ENCODE measurements around the gene CWC25. TPM values are rescaled to one million over a fixed set of nuclear protein-coding genes. Genes with fewer than 3 reads are reported as not detected.

The CWC25 gene
- total RNA-seq, 1 experiment from 2014 or later, result 14.1 TPM

GRCh38 chr17:38797828-38798227, 27.3 kb downstream of the CWC25 start:
- ChIA-PET CTCF (no interaction called here), POLR2A (ENCODE audit: low non-redundant PET) (no interaction called here)
- DNase-seq (ENCODE audit: low spot score), result no peak
- no TSS peak for BruUV-seq (replicated peaks)
- H3K4me1 ChIP-seq (ENCODE audit: insufficient read depth, low read length, poor library complexity, severe bottlenecking), result no peaks in the 10 kb centered on the region
- no peak overlapping the region for H3K27ac ChIP-seq (ENCODE audit: low read depth, low read length, poor library complexity, severe bottlenecking)
- H3K4me3 ChIP-seq (ENCODE audit: low read depth, low read length, poor library complexity, severe bottlenecking), result peak overlapping the region; percentile 69
- no peaks in the 10 kb centered on the region for H3K9me3 ChIP-seq (ENCODE audit: low read depth, low read length, poor library complexity, severe bottlenecking)
- H3K27me3 ChIP-seq (replicated peaks; ENCODE audit: insufficient read depth, low read depth, low read length, poor library complexity), result no peaks in the 10 kb centered on the region
- intact Hi-C loops (cut with micrococcal nuclease; ENCODE audit: unreplicated experiment), result no loop called here
- no peaks in the 10 kb centered on the region for H3K36me3 ChIP-seq (ENCODE audit: insufficient read depth, low read length, poor library complexity, severe bottlenecking)
- no peak for TF ChIP-seq EZH2 (IDR thresholded peaks at IDR 0.05; ENCODE audit: borderline replicate concordance, low read depth, low read length, poor library complexity, severe bottlenecking)
- no peak for TF ChIP-seq CTCF (conservative IDR thresholded peaks at IDR 0.05; ENCODE audit: low read depth, low read length)

- no peaks in the 10 kb centered on the region for H3K36me3 ChIP-seq (ENCODE audit: insufficient read depth, low read length, poor library complexity, severe bottlenecking)
- no peaks in the 10 kb centered on the region for H3K9me3 ChIP-seq (ENCODE audit: low read depth, low read length, poor library complexity, severe bottlenecking)
- BruUV-seq (replicated peaks), result no TSS peak
- TF ChIP-seq EZH2 (IDR thresholded peaks at IDR 0.05; ENCODE audit: borderline replicate concordance, low read depth, low read length, poor library complexity, severe bottlenecking) (no peak), CTCF (conservative IDR thresholded peaks at IDR 0.05; ENCODE audit: low read depth, low read length) (no peak)
- no peak overlapping the region for H3K4me3 ChIP-seq (ENCODE audit: low read depth, low read length, poor library complexity, severe bottlenecking)
- intact Hi-C loops (cut with micrococcal nuclease; ENCODE audit: unreplicated experiment), result no loop called here
- POLR2A ChIA-PET (ENCODE audit: low non-redundant PET), result no interaction called here
- CTCF ChIA-PET, result no interaction called here
- H3K27ac ChIP-seq (ENCODE audit: low read depth, low read length, poor library complexity, severe bottlenecking), result no peak overlapping the region
- no peak for DNase-seq (ENCODE audit: low spot score)
- no peaks in the 10 kb centered on the region for H3K27me3 ChIP-seq (replicated peaks; ENCODE audit: insufficient read depth, low read depth, low read length, poor library complexity)
- H3K4me1 ChIP-seq (ENCODE audit: insufficient read depth, low read length, poor library complexity, severe bottlenecking), result no peaks in the 10 kb centered on the region
Observed at GRCh38 chr17:38797158-38797490, 28.0 kb downstream of the CWC25 start.

- DNase-seq (ENCODE audit: low spot score), result no peak
- Histone ChIP-seq H3K36me3 (ENCODE audit: insufficient read depth, low read length, poor library complexity, severe bottlenecking) (no peaks in the 10 kb centered on the region), H3K9me3 (ENCODE audit: low read depth, low read length, poor library complexity, severe bottlenecking) (no peaks in the 10 kb centered on the region), H3K27ac (ENCODE audit: low read depth, low read length, poor library complexity, severe bottlenecking) (no peak overlapping the region), H3K27me3 (replicated peaks; ENCODE audit: insufficient read depth, low read depth, low read length, poor library complexity) (no peaks in the 10 kb centered on the region), H3K4me1 (ENCODE audit: insufficient read depth, low read length, poor library complexity, severe bottlenecking) (no peaks in the 10 kb centered on the region), H3K4me3 (ENCODE audit: low read depth, low read length, poor library complexity, severe bottlenecking) (no peak overlapping the region)
- intact Hi-C loops (cut with micrococcal nuclease; ENCODE audit: unreplicated experiment), result no loop called here
- ChIA-PET POLR2A (ENCODE audit: low non-redundant PET) (no interaction called here), CTCF (no interaction called here)
- no peak for TF ChIP-seq CTCF (conservative IDR thresholded peaks at IDR 0.05; ENCODE audit: low read depth, low read length)
- no peak for TF ChIP-seq EZH2 (IDR thresholded peaks at IDR 0.05; ENCODE audit: borderline replicate concordance, low read depth, low read length, poor library complexity, severe bottlenecking)
- BruUV-seq (replicated peaks), result no TSS peak
Observed at GRCh38 chr17:38796451-38797157, 28.5 kb downstream of the CWC25 start.
